Suprapubic skin (tissue), 4 donors: Measurements from ENCODE around the gene GPRC5B.

Experiments used
- EP300 ChIP-seq: sonication (generic); formaldehyde crosslinking; IDR thresholded peaks from one replicate; pipeline ENCODE4 v1.6.1; 2017; ENCODE audit warnings: antibody characterized with exemption
- POLR2A ChIP-seq, 2 donors: fragments of 450-650 bp; IDR thresholded peaks; one replicate each; pipeline ENCODE4 v1.6.1; 2017; ENCODE audit warnings: antibody characterized with exemption in 2 of 2, mild to moderate bottlenecking in 2 of 2, moderate library complexity in 2 of 2
- POLR2AphosphoS5 ChIP-seq, 3 donors: sonication (generic); formaldehyde crosslinking; IDR thresholded peaks; one replicate each; pipeline ENCODE4 v1.6.1; 2017; ENCODE audit warnings: antibody characterized with exemption in 3 of 3
- TF ChIP-seq, protein P1 (sequence below), 2 donors: fragments of 200-600 bp in 1 of 2; fragments of 450-650 bp in 1 of 2; sonication (generic) in 1 of 2; IDR thresholded peaks; one replicate each; pipeline ENCODE4 v1.5.1; 2016 to 2019; ENCODE audit warnings: antibody characterized with exemption in 2 of 2, mild to moderate bottlenecking in 1 of 2, moderate library complexity in 1 of 2

DNA sequence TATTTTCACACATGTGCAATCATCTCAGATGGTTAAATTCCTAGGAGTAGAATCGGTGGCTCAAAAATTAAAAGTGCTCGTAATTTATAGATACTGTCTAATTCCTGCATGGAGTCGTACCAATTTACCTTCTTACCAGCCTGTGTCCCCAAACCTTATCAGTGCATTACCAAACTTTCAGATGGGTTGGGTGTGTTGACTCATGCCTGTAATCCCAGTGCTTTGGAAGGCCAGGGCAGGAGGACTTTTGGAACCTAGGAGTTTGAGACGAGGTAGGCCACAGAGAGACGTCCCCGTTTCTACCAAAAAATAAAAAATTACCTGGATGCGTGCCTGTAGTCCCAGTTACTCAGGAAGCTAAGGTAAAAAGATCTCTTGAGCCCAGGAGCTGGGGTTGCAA is 34.5 kb upstream of the GPRC5B start:
- TF ChIP-seq, protein P1, sequence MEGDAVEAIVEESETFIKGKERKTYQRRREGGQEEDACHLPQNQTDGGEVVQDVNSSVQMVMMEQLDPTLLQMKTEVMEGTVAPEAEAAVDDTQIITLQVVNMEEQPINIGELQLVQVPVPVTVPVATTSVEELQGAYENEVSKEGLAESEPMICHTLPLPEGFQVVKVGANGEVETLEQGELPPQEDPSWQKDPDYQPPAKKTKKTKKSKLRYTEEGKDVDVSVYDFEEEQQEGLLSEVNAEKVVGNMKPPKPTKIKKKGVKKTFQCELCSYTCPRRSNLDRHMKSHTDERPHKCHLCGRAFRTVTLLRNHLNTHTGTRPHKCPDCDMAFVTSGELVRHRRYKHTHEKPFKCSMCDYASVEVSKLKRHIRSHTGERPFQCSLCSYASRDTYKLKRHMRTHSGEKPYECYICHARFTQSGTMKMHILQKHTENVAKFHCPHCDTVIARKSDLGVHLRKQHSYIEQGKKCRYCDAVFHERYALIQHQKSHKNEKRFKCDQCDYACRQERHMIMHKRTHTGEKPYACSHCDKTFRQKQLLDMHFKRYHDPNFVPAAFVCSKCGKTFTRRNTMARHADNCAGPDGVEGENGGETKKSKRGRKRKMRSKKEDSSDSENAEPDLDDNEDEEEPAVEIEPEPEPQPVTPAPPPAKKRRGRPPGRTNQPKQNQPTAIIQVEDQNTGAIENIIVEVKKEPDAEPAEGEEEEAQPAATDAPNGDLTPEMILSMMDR (IDR thresholded peaks at IDR 0.05) = no peak
- TF ChIP-seq POLR2AphosphoS5 (IDR thresholded peaks at IDR 0.05) (no peak), POLR2A (IDR thresholded peaks at IDR 0.05) (no peak), EP300 (no peak)
